GM18507 (cell line): ENCODE data around the gene KRT80.
"Not testable (repeated sequence)": the region's sequence is repeated elsewhere in the genome, so short reads cannot be mapped to it uniquely, and the experiment has no call there.

Source experiments
- DNase-seq: peaks from one replicate; pipeline ENCODE4 v3.0.0; 2011; ENCODE audit warnings: low read depth; ENCODE audit not compliant: insufficient read length; ENCODE audit errors: extremely low spot score
- FAIRE-seq: peaks from 2 replicates; lab custom pipeline; 2011; peaks lifted over from hg19 to GRCh38; lab: Jason Lieb, UNC

The KRT80 gene

DNA sequence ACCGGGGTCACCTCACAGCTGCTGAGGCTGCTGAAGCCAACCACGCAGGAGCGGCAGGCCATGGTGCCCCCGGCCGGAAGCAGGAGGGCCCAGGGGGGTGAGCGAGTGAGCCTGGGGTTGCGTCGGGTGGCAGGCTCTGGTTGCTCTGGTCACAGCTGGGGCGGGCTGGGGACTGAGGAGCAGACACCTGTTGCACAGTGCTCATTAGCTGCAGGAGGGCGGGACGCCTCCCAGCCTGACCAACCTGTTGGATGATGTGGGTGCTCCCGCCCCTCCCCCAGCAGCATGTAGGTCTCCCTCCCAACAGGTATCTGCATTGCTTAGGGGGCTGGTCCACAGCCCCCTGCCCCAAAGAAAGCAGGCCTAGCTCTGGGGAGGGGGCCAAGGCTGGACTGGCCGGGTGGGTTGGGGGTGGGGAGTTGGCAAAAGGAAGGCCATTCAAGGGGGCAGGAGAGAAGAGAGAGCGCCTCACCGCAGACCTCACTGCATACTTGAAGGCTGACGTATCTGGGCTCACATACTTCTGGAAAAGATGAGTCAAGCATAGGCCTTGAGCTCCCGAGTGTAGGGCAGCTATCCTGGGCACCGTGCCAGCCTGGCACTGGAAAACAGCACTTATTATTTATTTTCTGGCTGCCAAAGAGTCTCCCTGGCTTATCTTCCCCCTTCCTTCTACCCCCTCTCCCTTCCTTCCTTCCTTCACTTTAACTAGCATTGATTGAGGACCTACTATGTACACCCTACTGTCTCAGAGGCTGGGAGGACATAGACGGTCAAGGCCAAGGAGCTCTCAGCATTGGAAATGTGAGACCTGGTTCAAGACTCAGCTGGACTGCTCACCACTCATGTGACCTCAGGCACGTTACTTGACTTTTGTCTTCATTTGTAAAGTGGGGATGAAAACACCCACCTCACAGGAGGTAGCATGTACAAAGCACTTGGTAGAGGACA lies at the start of gene KRT80:
Gene KRT80, minus strand, starts transcription at position 174 of the 951 bp plus-strand sequence. Its CDS starts 112 bp downstream, at position 62.
- FAIRE-seq = no peak
- DNase-seq = no peak

DNA sequence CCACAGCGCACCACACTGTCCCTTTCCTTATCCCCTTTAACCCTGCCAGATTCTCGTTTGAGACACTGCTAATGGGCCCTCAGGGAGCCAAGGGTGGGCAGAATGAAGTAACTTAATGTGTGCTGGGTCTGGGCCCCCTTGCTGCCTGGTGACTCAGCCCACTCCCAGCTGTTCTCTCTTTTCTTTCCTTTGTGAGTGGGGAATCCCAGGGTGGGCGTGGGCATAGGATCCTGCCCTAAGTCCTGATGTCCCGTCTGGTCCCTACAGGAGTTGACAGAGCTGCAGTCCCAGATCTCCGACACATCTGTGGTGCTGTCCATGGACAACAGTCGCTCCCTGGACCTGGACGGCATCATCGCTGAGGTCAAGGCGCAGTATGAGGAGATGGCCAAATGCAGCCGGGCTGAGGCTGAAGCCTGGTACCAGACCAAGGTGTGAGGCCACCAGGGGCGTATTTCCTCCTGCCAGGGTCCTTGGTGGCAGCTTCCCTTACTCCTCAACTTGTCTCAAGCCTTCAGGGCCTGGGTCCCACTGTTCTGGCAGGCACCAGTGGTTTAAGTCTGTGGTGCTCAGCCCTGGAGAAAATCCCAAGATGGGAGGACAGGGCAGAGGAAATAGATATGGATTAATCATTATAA lies 49.5 kb upstream of the KRT80 start:
- no peak for FAIRE-seq
- no peak for DNase-seq

DNA sequence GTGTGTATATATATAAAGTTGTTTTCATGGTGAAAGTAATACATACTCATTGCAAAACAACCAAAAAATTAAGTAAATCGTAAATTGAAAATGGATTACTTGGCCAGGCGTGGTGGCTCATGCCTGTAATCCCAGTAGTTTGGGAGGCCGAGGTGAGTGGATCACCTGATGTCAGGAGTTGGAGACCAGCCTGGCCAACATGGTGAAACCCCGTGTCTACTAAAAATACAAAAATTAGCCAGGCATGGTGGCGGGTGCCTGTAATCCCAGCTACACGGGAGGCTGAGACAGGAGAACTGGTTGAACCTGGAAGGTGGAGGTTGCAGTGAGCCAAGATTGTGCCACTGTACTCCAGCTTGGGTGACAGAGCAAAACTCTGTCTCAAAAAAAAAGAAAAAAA lies 48.4 kb upstream of the KRT80 start:
- not testable (repeated sequence) for DNase-seq, FAIRE-seq

DNA sequence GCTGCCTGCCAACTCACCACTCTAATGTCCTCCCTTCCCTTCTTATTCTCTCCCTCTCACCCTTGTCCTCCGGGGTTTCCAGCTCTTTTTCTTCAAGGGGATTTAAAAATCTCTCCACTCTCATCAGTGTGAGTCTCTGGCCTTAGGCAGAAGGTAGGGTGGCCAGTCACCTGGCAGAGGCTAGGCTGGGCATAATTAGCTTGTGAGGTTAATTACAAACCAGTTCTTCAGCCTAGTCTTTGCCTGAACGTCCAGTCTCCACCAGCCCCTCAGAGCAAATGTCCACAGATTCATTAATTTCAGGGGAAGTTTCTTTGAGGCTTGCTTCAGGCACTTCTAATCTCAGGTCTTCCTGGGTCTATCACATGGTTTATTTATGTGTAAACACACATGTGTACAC lies 48.0 kb upstream of the KRT80 start:
- FAIRE-seq = no peak
- DNase-seq = no peak

DNA sequence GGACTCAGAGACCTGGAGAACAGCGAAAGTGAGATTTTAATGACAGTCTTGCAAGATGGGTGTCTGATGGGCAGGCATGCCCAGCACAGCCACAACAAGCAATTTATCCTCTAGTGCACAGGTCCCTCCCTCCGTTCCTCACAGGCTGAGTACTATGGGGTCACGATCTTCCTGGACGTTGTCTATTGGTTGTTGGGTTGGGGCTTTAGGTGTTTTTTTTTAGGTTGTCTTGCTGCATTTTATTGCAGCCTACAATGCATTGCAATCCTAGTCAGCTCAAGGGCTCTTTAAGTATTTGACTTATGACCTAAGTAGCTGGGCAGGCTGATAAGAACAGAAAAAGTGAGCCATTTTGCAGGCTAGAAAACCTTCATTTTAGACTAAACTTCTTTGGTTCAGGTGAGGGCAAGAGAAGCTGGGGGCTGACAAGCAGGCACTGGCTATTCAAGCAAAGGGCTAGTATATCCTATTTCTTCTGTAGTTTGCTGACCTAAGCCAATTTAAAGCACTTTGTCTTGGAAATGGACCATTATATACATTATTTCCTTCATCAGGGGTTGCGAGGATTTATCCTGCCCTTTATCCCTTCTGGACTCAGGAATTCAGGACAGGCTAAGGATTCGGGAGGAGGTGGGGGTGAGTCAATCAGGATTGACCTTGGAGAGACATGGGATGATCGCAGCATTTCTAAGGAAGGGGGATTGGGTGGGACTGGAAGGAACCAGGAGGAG lies 47.3 kb upstream of the KRT80 start:
- DNase-seq = no peak
- FAIRE-seq = no peak

DNA sequence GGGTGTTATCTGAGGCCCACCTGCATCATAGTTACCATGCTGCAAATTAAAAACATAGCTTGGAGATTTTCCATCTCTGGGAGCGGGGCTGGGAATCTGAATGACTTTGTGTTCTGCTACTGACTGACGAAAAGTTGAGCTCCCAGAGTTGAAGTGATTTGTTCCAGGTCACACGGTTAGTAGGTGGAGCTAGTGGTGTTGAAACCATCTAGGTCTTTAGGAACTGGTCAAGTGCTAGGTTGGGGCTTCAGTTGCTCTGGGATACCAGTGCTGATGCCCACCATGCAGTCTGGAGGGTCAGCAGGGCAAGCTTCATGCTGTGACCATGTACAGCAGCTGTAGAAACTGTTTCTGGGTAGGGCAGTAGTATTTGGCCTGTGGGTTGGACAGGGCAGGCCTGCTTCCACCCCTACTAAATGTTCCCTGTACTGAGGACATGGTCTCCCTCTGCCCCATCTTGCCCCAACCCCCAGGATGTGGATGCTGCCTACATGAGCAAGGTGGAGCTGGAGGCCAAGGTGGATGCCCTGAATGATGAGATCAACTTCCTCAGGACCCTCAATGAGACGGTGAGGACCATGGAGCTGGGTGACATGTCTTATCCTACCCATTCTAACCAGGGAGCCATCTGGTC lies 46.5 kb upstream of the KRT80 start:
- FAIRE-seq = no peak
- no peak for DNase-seq

DNA sequence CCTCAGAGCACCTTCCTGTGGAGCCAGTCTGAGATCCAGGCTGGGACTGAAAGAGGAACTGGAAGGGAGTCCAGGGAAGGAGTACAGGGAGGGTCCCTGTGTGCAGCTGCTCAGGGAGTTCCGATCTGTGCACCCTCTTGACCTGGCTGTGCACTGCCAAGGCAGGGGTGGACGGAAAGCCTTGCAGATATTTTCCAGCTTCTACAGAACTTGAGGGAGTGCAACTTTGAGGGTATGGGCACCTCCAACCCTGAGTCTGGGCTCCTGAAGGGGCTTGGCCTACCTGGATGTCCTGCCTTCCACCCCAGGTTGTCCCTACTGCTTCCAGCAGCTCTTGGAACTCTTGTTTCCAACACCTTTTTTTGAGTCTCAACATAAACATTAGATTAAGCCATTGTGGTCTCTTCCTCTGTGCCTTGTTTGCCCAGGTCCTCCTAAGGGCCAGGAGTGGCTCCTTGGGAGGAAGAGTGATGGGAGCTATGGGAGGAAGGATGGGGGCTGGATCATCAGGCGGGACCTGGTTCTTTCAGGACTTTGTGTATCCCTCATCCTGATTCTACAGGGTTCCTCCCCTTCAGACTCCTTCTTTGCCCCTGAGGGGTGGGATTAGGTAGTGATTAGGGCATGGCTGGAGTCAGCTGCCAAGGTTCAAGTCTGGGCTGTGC lies 44.7 kb upstream of the KRT80 start:
- no peak for FAIRE-seq
- no peak for DNase-seq

DNA sequence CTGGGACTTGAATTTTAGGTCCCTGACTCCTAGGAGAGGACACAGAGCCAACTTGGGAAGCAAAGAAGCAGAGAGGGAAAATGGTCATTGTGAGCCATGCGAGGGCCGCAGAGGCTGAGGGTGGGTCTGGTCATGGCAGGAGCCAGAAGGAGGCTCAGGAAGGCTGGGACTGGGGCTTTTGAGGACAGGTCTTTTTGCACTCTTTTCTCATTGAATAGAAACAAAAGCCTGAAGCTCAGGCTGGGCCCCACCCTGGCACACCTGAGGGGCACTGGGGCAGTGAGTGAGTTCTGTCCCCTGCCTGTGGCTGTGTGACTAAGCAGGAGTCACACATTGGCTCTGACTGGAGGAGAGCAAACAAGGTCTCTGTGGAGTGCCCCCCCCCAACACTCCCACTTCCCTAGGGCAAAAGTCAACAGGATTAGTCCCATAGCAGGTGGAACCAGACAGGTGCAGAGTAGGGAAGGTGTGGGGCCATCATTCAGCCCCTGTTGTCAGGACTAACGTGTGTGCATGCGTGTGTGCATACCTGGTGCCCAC lies 44.1 kb upstream of the KRT80 start:
- FAIRE-seq = no peak

DNA sequence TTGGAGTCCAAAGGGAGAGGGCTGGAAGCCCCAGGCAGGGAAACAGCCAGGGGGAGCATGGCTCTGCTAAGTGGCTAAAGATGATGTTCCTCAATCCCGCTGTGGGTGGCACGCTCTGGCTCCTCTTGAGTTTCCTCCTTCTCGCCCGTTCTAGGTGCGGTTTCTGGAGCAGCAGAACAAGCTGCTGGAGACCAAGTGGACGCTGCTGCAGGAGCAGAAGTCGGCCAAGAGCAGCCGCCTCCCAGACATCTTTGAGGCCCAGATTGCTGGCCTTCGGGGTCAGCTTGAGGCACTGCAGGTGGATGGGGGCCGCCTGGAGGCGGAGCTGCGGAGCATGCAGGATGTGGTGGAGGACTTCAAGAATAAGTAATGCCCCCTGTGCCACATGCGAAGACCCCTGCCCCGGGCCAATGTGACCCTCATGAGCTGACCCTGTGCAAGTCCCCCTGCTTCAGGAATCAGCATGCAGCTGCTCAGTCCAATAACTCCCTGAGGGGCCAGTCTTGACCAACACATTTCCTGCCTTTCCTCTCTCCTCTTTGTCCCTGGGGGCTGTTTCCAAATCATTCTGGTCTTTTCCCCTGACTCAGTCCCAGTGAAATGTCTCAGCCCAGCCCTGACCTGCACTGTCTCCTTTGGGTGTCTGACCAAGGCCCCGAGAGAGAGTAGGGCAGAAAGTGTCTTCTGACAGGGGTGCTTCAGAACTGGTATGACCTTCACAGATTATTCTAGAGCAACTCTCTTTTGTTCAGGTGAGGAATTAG lies 43.4 kb upstream of the KRT80 start:
- FAIRE-seq = no peak
- DNase-seq = no peak

More for the DNA sequence above, 44.1 kb upstream of the KRT80 start:
- DNase-seq = no peak

DNA sequence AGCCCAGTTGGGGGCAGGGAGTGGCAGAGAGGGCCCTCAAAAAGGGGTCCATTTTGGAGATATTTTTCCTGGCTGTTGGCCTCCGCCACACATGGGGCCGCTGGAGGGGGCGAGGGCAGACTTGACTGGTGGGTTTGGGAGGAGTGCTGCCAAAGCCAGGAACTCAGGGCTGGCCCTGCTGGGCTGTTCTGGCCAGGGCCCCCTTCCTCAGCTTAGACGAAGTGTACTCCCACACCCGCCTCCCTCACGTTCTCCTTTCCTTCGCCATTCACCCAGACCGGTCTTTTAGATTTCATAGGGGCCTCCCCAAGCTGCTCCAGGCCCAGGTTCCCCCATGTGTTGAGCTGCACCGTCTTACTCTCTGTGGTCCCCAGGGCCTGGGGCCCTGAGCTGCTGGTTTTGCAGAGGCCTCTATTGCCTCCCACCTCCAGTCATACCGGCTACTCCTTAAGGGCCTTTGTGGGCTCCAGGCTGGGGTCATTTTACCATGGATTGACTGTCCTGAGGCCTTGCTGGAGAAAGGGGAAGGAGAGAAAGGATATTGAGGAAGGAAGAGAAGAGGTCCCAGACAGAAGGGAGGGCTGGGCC lies 42.5 kb upstream of the KRT80 start:
- no peak for DNase-seq
- no peak for FAIRE-seq

DNA sequence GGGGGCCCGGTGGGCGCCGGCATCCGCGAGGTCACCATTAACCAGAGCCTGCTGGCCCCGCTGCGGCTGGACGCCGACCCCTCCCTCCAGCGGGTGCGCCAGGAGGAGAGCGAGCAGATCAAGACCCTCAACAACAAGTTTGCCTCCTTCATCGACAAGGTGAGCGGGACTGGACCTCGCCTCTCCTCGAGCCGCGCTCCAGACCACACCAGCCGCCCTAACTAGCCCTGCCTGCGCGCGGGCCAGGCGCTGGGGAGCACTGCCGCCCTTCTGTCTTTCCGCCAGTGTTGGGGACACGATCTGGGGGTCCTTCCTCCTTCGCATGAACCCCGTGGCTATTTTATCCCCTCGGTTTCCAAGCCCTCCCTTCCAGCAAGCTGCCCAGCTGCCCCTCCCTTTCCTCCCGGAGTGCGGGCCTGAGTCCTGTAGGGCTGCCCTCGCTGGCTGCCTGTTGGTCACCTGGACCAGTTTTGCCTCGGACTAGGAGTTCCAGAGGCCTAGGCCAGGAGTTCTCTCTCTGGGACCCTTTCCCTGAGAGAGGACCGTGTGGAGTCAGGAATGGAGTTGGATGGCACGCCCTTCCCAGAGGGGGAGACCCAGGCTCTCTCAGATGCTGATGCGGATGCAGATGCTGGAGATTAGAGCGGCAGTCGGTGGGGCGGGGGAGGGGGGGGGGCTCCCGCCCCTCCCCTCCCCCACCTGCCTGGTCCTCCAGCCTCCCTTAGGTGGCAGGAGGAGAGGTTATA lies 41.8 kb upstream of the KRT80 start:
- no peak for FAIRE-seq
- no peak for DNase-seq

DNA sequence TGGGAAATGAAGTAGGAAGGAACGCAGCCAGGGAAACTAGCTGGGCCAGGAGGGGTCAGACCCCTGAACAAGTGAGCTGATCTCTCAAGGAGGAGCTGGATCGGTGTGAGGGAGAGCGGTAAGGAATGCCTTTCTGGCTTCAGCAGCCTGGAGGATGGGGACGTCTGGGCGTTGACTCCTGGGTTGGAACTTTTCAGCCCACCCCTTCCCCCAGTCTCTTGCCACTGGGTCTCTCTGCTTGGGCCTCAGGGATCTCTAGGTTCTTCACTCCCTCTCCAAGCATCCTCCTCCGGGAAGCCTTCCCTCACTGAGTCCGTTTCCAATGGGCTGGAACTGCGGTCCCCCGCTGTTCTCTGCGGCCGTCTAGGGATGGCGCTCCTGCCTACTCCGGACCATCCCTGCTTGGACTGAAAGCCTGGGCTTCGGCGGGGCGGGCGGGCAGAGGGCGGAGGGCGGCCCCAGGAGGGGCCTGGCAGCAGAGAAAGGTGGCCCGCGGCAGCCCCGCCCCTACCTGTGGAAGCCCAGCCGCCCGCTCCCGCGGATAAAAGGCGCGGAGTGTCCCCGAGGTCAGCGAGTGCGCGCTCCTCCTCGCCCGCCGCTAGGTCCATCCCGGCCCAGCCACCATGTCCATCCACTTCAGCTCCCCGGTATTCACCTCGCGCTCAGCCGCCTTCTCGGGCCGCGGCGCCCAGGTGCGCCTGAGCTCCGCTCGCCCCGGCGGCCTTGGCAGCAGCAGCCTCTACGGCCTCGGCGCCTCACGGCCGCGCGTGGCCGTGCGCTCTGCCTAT lies 41.1 kb upstream of the KRT80 start, which contains the start of gene KRT7:
Gene KRT7, plus strand, starts transcription at position 570 of the 788 bp plus-strand sequence. Its CDS starts 54 bp downstream, at position 624.
- FAIRE-seq = no peak
- no peak for DNase-seq

DNA sequence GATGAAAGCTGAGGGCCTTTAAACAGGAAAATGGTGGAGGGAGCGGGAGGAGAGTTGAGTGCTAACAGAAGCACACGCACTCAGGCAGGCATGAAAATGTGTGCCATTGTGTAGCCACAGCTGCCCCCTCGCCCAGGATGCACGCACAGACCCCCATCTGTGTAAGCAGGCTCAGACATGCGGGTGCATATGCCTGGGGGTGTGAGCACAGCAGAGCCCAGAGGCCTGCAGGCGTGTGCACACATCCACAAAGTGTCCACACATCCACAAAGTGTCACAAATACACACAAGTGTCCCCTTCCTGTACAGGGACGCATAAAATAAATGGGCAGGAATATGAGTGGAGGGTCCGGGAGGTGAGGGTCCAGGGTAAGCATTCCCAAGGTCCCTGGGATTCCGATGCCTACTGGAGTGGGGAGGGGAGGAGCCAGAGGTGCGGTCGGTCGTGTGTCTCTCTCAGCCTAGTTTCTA lies 40.4 kb upstream of the KRT80 start:
- no peak for FAIRE-seq
- no peak for DNase-seq

DNA sequence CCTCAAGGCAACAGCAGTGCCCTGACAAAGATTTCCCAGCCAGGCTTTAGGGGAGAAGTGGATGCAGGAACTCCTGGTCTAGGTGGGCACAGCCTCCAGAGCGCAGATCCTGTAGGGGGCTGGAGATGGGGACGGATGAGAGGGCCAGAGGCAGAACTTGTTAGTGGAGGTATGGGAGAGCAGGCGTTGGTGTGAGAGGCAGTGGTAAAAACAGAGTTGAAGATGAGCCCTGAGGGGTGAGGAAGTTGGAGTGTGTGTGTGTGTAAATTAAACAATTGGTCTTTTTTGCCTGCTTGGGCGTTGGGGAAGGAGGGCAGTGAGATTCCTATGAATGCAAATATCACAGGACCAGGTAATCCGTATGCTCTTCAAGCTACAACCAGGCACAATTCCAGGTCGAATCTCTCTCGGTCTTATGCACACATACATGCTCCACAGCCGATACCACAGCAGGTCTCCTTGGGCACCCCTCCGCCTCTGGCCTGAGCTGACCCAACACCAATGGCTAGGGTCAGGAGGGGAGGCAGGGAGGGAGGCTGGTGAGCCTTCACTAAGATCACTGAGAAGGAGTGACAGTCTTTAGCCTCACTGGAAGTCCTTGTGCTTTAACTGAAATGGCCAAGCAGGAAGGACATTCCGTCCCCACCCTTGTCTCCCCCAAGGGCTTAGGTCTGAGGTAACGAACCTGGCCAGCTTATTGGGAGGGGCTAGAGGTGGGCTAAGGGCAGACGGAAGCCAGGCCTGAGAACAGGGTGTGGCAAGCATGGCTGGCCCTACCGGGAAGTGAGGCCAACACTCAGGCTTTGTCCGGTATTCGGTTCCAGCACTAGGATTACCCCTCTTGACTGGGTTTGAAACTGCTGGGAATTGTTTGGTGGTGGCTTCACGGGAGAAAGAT lies 39.7 kb upstream of the KRT80 start:
- FAIRE-seq (no peak), DNase-seq (no peak)
